ENCODE data around the gene FSD1.
"Not testable (repeated sequence)": the region's sequence is repeated elsewhere in the genome, so short reads cannot be mapped to it uniquely, and the experiment has no call there.

Gene FSD1

GRCh38 chr19:4286141-4286540 is 18.3 kb upstream of the FSD1 start:
- DNase-seq, result not testable (repeated sequence)

DNA sequence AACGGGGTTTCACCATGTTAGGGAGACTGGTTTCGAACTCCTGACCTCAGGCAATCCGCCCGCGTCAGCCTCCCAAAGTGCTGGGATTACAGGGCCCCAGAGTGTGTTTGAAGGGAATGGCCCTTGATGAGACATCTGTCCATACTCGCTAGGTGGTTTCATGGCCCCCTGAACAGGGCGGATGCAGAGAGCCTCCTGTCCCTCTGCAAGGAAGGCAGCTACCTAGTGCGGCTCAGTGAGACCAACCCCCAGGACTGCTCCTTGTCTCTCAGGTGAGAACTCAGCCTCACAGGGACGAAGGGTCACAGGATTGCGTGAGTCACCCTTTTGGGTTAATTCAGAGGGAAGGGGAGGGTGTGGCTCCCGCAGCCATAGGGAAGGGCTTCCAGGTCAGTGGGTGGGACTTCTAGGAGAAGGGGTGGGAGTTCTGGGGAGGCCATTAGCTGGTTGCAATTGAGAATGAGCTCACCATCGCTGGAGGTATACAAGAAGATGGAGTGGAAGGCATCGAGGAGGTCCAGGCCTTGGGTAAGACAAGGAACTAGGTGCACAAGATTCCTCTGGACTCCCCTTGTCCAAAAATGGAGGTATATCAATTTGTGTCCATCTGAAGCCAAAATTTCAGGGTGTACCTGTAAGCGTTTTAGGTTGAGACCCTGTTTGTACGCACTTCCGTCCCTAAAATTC is 16.2 kb upstream of the FSD1 start:
- no peak for DNase-seq

DNA sequence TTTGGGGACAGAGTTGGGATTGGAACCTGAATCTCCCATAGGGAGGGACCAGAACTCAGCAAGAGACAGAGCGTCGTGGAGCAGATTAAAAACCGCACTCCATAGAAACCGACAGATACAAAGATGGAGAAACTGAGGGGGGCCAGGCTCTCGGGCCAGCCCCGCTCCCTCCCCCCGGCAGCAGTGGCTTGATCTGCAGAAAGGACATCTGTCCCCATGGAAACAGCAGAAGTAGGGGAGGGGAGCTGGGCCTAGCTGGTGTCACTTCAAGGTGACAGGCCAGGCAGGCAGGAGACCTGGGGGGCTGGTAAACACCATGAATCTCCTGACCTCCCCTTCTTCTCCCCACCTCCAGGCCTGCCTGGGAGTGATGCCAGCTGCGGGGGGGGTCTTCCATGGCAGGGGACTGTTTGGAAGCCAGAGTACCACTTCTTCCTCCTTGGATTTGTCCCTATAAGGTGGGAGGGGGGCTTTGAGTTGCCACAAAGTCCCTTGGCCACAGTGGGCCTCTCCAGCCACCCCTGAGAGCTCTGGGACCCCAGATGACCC is 13.1 kb upstream of the FSD1 start:
- DNase-seq, result no peak

- DNase-seq, result no peak
These were observed 11.9 kb upstream of the FSD1 start for GRCh38 chr19:4292515-4292914.

- no peak for DNase-seq
These were observed 10.0 kb upstream of the FSD1 start for GRCh38 chr19:4294389-4294788.

DNA sequence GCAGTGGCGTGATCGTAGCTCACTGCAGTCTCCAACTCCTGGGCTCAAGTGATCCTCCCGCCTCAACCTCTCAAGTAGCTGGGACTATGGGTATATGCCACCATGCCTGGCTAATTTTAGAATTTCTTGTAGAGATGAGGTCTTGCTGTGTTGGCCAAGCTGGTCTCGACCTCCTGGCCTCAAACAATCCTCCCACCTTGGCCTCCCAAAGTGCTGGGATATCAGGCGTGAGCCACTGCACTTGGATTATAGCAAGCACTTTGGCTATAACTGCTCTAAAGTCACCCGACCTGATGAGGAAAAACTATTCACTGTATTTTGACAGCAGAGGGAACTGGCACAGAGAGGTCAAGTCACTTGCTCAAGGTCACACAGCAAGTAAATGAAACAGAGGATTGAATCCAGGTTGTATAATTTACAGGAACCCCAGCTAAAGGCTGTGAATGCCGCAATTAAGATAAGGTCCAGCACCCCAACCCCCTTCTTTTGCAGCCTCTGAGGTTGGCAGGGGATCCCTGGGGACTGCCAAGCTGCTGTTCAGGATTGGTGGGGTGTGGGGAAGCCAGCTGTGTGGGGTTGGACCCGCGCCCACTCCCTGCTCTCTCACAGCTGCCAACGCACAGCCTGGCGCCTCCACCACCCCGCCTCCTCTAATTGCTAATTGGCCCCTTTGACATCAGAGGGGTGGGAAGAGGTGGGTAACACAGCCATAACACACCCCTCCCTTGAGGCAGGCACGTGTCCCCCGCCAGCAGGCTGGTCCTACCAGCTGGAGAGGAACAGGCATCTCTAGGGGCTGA is 8.2 kb upstream of the FSD1 start:
- DNase-seq, result no peak

GRCh38 chr19:4297901-4298809 is 6.2 kb upstream of the FSD1 start:
- peak; percentile 39 for DNase-seq

DNA sequence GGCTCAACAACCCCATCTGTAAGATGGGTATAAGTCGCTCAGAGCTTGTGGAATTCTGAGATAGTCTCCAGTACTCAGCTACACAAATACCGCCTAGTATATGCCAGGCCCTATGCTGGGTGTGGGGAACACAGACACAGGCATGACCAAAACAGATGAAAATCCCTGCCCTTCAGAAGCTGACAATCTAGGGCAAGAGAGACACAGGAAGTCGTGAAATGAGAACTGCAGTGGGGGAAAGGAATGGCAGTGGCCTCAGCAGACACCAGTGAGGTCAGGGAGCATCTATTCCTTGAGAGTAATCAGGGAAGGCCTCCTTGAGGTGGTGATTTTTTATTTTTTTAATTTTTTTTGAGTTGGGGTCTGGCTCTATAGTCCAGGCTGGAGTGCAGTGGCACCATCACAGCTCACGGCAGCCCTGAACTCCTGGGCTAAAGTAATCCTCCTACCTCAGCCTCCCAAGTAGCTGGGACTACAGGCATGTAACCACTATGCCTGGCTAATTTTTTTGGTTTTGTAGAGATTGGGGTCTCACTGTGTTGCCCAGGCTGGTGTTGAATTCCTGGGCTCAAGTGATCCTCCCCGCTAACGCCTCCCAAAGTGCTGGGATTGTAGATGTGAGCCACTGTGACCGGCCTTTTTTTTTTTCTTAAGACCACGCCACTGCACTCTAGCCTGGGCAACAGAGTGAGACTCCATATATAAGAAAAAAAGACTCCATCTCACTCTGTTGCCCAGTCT is 5.4 kb upstream of the FSD1 start:
- no peak for DNase-seq

DNA sequence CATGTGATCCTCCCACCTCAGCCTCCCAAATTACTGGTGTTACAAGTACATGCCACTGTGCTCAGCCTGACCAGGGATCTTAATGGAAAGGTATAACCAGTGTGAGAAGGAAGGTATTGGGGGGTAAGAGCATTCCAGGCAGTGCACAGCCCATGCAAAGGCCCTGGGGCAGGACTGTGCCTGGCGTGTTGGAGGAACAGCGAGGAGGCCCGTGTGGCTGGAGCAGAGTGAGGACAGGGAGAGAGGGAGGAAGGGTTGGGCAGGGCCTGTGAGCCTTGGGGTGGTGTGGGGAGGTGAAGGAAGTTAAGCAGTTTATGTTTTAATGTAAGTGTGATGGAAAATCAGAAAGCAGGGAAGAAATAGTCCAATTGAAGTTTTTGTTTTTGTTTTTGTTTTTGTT is 3.8 kb upstream of the FSD1 start:
- DNase-seq, result no peak

GRCh38 chr19:4301590-4302242 is 2.7 kb upstream of the FSD1 start:
- no peak for DNase-seq

DNA sequence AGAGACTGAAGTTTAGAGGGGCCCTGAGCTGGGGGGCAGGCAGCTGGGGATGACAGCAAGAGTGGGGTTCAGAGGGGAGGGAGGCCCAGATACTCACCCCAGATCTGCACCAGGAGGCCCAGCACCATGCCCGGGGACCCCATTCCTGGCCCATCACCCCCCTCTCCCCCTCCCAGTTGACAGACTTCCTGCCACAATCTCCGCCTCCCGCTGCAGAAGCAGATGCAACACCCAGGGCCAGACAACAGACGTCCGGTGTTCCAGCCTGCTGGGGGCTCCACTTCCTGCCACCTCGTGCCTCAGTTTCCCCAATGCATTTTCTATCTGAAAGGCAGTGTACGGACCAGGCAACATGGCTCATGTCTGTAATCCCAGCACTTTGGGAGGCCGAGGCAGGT is 2.2 kb upstream of the FSD1 start, which contains the start of gene TMIGD2:
TSS of gene TMIGD2 (minus strand) at position 147 of the 398 bp plus-strand sequence. CDS start at position 143, 4 bp downstream.
- no peak for DNase-seq

DNA sequence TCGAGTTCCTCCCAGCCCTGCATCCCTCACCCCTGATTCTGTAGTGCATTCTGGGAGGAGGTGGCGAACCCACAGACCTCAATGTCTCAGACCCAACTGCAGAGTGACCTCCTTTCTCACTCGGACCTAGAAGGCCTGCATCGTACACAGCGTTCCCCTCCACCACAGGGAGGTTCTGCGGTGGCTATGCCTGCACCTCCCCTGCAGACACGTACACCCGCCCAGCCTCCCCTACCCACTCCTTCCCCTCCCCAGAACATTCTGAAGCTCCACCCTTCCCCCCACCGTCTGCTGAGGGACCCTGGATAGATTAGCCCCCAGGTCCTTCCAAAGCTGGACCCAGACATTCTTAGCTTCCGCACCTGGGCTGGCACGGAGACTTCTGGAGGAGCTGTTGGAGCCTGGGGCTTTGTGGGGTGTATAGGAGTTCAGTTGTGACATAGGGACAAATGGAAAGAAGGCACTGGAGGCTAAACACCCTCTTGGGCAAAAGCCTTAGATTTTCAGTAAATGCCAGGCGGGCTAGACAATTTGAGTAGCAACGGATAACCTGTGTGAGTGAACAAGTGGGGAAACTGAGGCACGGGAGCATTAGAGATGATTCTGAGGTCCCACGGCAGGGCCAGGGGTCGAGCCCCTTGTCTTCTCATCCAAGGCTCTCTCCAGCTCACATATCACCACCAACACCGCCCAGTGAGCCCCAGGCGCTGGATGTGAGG is 420 bp upstream of the FSD1 start:
- no peak for DNase-seq

GRCh38 chr19:4305257-4305612 is 837 bp downstream of the FSD1 start:
- no peak for DNase-seq

- DNase-seq, result no peak
These were observed 1.3 kb downstream of the FSD1 start for GRCh38 chr19:4305659-4306058.

DNA sequence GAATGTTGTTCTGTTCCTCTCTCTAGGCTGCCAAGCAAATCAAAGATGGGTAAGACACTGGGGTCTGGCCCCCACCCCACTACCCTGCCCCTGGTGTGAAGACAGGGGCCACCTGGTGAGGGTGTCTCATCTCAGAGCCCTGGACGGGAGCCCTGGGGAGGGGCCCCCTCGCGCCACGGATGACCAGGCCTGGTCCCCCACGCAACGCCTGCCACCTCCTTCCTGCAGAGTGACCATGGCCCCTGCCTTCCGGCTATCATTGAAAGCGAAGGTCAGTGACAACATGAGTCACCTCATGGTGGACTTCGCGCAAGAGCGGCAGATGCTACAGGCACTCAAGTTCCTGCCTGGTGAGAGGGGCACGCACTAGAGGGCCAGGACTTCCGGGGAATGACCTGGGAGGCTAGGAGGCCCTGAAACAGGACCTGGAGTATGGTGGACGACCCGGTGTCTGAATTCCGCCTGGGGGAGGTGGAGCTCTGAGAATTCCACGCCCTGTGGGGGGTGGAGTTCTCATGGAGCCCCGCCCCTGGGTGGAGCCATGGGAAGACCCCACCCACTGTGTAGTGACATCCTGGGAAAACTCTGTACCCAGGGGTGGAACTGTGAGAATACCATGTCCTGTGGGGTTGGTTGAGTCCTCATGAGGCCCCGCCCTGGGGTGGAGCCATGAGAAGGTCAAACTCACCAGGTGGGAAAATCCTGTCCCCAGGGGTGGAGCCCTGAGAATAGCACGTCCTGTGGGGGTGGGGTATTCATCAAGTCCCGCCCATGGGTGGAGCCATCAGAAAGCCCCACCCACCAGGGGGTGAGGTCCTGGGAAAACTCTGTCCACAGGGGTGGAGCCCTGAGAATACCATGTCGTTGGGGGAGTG is 6.1 kb downstream of the FSD1 start:
- no peak for DNase-seq

GRCh38 chr19:4313847-4314490 is 9.6 kb downstream of the FSD1 start:
- no peak for DNase-seq

DNA sequence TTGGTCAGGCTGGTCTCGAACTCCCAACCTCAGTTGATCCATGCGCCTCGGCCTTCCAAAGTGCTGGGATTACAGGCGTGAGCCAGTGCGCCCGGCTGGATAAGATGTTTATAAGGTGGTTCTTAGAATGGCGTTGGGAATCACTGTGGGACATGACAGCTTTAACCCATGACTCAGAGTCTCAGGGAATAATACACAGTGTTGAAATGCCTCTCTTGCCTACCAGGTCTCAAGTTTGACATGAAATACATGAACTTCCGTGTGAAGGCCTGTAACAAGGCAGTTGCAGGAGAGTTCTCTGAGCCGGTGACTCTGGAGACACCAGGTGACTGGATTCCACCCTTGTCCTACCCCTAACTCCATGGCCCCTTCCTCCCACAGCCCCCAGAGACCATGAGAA is 12.6 kb downstream of the FSD1 start:
- DNase-seq, result no peak

DNA sequence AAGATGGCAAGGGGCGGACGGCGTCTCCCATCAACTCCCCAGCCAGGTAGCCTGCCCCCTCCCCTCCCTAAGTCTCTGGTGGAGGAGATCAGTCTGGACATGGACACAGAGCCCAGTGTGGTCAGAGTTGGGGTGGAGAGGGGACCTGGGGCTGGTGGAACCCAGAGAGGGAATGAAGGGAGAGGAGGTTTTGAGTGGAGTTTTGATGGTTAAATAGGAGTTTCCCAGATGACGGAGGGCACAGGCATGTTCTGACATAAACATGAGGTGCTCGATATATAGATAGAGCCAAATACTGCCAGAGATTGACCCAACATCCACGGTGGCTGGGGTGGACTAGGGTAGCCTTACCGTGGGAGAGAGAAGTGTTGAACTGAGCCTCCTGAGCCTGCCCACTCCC is 14.1 kb downstream of the FSD1 start:
- DNase-seq, result no peak

- no peak for DNase-seq
These were observed 14.8 kb downstream of the FSD1 start for GRCh38 chr19:4319067-4319718.
